T-helper 9 cell (primary cell): ENCODE data around the gene LYPD6.

Source experiments
- DNase-seq: peaks from one replicate; pipeline ENCODE4 v3.0.0-alpha.2; 2020

LYPD6 gene

GRCh38 chr2:149410701-149411484, 80.5 kb downstream of the LYPD6 start:
- no peak for DNase-seq

GRCh38 chr2:149413487-149413886, 83.1 kb downstream of the LYPD6 start:
- DNase-seq, result no peak

GRCh38 chr2:149415086-149415485, 84.7 kb downstream of the LYPD6 start:
- DNase-seq, result no peak

GRCh38 chr2:149418065-149418464, 87.7 kb downstream of the LYPD6 start:
- no peak for DNase-seq

GRCh38 chr2:149420053-149420963, 89.9 kb downstream of the LYPD6 start:
- DNase-seq, result no peak

- no peak for DNase-seq
Measured at GRCh38 chr2:149421791-149422190, 91.4 kb downstream of the LYPD6 start.

GRCh38 chr2:149422337-149422990, 92.1 kb downstream of the LYPD6 start:
- no peak for DNase-seq

GRCh38 chr2:149422991-149423338, 92.6 kb downstream of the LYPD6 start:
- DNase-seq, result no peak

- DNase-seq, result no peak
Measured at GRCh38 chr2:149423630-149424029, 93.2 kb downstream of the LYPD6 start.

GRCh38 chr2:149427387-149427786, 97.0 kb downstream of the LYPD6 start:
- no peak for DNase-seq

GRCh38 chr2:149428783-149429182, 98.4 kb downstream of the LYPD6 start:
- no peak for DNase-seq

- no peak for DNase-seq
Measured at GRCh38 chr2:149430743-149431736, 100.7 kb downstream of the LYPD6 start.

- no peak for DNase-seq
Measured at GRCh38 chr2:149438330-149438960, 108.1 kb downstream of the LYPD6 start.

- DNase-seq, result no peak
Measured at GRCh38 chr2:149441255-149441654, 110.9 kb downstream of the LYPD6 start.

GRCh38 chr2:149442346-149442745, 112.0 kb downstream of the LYPD6 start:
- DNase-seq, result no peak

- DNase-seq, result no peak
Measured at GRCh38 chr2:149443150-149443549, 112.8 kb downstream of the LYPD6 start.

GRCh38 chr2:149446748-149447147, 116.4 kb downstream of the LYPD6 start:
- no peak for DNase-seq

GRCh38 chr2:149448315-149448714, 117.9 kb downstream of the LYPD6 start:
- DNase-seq, result no peak

- DNase-seq, result no peak
Measured at GRCh38 chr2:149449017-149449416, 118.6 kb downstream of the LYPD6 start.

GRCh38 chr2:149451417-149452165, 121.2 kb downstream of the LYPD6 start:
- DNase-seq, result no peak

GRCh38 chr2:149456285-149456684, 125.9 kb downstream of the LYPD6 start:
- no peak for DNase-seq
